Activated CD8-positive, alpha-beta T cell treated with anti-CD3 and anti-CD28 coated beads for 36 hours (primary cell): ENCODE measurements around the gene FBXO31. TPM values are rescaled to one million over a fixed set of nuclear protein-coding genes. Genes with fewer than 3 reads are reported as not detected.

Experiments
- ATAC-seq: fragments of 200-7000 bp; cut with Tn5 transposase; one replicate; pipeline ENCODE4 v1.10.0; 2021; ENCODE audit warnings: mild to moderate bottlenecking, moderate library complexity
- CTCF ChIA-PET: fragments of 350-600 bp; sonication (Branson Sonifier 250); formaldehyde crosslinking; loops from one replicate; lab custom pipeline; 2021; ENCODE audit warnings: antibody characterized with exemption; lab: Charles Lee
- POLR2A ChIA-PET: fragments of 350-600 bp; sonication (Branson Sonifier 250); formaldehyde crosslinking; loops from one replicate; lab custom pipeline; 2021; ENCODE audit warnings: antibody characterized with exemption; lab: Charles Lee
- DNase-seq: peaks from one replicate; pipeline ENCODE4 v3.0.0-alpha.2; 2020
- H3K27ac Mint-ChIP-seq: one replicate; pipeline ENCODE4 v1.8.0; 2021; ENCODE audit warnings: mild to moderate bottlenecking, mixed read lengths
- H3K27me3 Mint-ChIP-seq: one replicate; pipeline ENCODE4 v1.8.0; 2021; ENCODE audit warnings: mixed read lengths
- H3K36me3 Mint-ChIP-seq: one replicate; pipeline ENCODE4 v1.8.0; 2021; ENCODE audit warnings: low read depth, mixed read lengths
- H3K4me1 Mint-ChIP-seq: one replicate; pipeline ENCODE4 v1.8.0; 2021; ENCODE audit warnings: low read depth, mixed read lengths
- H3K4me3 Mint-ChIP-seq: one replicate; pipeline ENCODE4 v1.8.0; 2021; ENCODE audit warnings: mild to moderate bottlenecking, moderate library complexity, mixed read lengths
- H3K9me3 Mint-ChIP-seq: one replicate; pipeline ENCODE4 v1.8.0; 2021; ENCODE audit warnings: mixed read lengths
- intact Hi-C: fragments of 100-400 bp; cut with micrococcal nuclease; formaldehyde crosslinking; loops from one replicate; pipeline ENCODE4 v1.10.0; 2022
- total RNA-seq, 2 experiments: library from RNA; stranded (reverse); gene quantifications; one replicate each; pipeline ENCODE4 v1.2.3, GENCODE V29; 2021
- TF ChIP-seq, protein P1 (sequence below): fragments of 200-600 bp; IDR thresholded peaks from one replicate; pipeline ENCODE4 v1.8.0; 2022; ENCODE audit warnings: antibody characterized with exemption, mild to moderate bottlenecking

The FBXO31 gene
- total RNA-seq, 2 experiments from 2014 or later = 32.0 to 32.7 TPM

DNA sequence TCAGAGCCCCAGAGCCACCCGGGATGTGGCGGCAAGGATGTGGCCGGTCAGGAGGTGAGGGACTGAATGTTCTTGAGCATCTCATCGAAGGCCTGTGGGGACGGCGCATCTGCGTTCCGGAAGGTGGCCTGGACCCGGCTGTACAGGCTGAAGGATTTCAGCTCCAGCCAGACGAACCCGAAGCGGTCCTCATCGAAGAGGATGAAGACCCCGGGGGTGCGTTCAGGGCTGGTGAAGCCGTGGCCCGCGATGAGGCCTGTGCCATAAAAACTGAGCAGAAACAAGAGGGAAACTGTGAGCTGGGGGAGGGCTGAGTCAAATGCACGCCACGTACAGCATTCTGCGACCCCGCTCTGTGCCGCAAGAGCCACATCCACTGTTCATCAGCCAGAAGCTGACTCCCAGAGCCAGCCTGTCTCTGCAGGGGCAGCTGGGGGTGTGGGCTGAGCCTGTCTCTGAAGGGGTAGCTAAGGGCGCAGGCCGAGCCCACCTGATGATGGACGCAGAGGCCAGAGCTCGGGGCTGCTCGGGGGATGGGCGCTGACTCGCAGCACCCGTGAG, 52.3 kb downstream of the FBXO31 start:
- DNase-seq = no peak
- ChIA-PET POLR2A (interaction anchor here (0.6 to 2.8 kb wide), 5 partner anchors 9 to 50 kb away, joined by 3 to 7 read pairs (median 4); partner anchors contain the start of gene C16orf95), CTCF (interaction anchor here (1.3 kb wide), 2 partner anchors 13 to 34 kb away, joined by 3 read pairs; no protein-coding TSS in a partner anchor)
- TF ChIP-seq, protein P1, sequence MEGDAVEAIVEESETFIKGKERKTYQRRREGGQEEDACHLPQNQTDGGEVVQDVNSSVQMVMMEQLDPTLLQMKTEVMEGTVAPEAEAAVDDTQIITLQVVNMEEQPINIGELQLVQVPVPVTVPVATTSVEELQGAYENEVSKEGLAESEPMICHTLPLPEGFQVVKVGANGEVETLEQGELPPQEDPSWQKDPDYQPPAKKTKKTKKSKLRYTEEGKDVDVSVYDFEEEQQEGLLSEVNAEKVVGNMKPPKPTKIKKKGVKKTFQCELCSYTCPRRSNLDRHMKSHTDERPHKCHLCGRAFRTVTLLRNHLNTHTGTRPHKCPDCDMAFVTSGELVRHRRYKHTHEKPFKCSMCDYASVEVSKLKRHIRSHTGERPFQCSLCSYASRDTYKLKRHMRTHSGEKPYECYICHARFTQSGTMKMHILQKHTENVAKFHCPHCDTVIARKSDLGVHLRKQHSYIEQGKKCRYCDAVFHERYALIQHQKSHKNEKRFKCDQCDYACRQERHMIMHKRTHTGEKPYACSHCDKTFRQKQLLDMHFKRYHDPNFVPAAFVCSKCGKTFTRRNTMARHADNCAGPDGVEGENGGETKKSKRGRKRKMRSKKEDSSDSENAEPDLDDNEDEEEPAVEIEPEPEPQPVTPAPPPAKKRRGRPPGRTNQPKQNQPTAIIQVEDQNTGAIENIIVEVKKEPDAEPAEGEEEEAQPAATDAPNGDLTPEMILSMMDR = no peak
- intact Hi-C loops = no loop called here
- Mint-ChIP-seq H3K36me3 (peaks cover 14% of the 10 kb centered on the region), H3K9me3 (no peaks in the 10 kb centered on the region), H3K4me1 (peaks cover 4% of the 10 kb centered on the region), H3K27ac (no peak overlapping the region), H3K4me3 (no peak overlapping the region), H3K27me3 (no peaks in the 10 kb centered on the region)
- ATAC-seq = no peak

DNA sequence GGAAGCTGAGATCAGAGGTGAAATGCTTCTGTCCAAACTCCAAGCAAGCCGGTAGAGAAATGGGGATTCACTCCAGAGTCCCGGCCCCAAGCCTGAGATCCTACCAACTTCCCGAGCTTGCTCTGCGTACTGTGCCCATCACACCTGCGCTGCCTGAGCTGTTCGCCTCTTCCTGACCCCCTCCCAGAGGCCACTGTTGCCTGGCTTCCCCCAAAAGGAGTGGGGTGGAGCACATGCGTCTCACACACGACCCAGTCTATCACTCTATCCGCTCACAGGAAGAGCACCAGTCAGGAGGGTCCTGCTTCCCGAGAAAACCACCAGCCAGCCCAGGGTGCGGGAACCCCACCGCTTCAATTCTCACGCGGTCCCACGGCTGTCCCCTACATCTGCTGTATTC, 52.9 kb downstream of the FBXO31 start:
- Mint-ChIP-seq H3K9me3 (no peaks in the 10 kb centered on the region), H3K27ac (no peak overlapping the region), H3K4me3 (no peak overlapping the region), H3K36me3 (peaks cover 14% of the 10 kb centered on the region), H3K27me3 (no peaks in the 10 kb centered on the region), H3K4me1 (peaks cover 4% of the 10 kb centered on the region)
- POLR2A ChIA-PET = interaction anchor here (2.8 kb wide), 1 partner anchor 9 kb away, joined by 7 read pairs; no protein-coding TSS in a partner anchor
- no peak for ATAC-seq
- DNase-seq = no peak
- TF ChIP-seq, protein P1 = no peak
- CTCF ChIA-PET = no interaction called here
- intact Hi-C loops = no loop called here

DNA sequence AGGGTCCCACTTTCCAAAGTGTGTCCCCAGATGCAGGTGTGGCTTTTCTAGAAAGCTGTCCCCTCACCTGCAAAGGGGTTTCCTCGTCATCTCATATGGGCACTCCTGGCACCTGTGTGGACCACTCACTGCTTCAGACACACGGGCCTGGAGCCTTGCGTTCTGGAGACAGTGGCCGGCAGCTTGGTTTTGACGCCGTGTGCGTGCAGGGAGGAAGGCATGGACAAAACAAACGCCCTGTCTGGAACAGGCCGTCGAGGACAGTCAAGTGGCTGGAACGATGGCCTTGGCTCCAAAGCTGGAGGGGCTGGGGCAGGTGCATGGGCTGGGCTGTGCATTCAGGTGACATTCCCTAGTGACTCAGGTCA, 53.3 kb downstream of the FBXO31 start:
- ATAC-seq (no peak), DNase-seq (no peak)
- H3K27ac Mint-ChIP-seq = no peak overlapping the region
- peaks cover 4% of the 10 kb centered on the region for H3K4me1 Mint-ChIP-seq
- no peak overlapping the region for H3K4me3 Mint-ChIP-seq
- intact Hi-C loops = no loop called here
- H3K9me3 Mint-ChIP-seq = no peaks in the 10 kb centered on the region
- TF ChIP-seq, protein P1 = no peak
- ChIA-PET CTCF (no interaction called here), POLR2A (no interaction called here)
- H3K27me3 Mint-ChIP-seq = no peaks in the 10 kb centered on the region
- peaks cover 13% of the 10 kb centered on the region for H3K36me3 Mint-ChIP-seq

DNA sequence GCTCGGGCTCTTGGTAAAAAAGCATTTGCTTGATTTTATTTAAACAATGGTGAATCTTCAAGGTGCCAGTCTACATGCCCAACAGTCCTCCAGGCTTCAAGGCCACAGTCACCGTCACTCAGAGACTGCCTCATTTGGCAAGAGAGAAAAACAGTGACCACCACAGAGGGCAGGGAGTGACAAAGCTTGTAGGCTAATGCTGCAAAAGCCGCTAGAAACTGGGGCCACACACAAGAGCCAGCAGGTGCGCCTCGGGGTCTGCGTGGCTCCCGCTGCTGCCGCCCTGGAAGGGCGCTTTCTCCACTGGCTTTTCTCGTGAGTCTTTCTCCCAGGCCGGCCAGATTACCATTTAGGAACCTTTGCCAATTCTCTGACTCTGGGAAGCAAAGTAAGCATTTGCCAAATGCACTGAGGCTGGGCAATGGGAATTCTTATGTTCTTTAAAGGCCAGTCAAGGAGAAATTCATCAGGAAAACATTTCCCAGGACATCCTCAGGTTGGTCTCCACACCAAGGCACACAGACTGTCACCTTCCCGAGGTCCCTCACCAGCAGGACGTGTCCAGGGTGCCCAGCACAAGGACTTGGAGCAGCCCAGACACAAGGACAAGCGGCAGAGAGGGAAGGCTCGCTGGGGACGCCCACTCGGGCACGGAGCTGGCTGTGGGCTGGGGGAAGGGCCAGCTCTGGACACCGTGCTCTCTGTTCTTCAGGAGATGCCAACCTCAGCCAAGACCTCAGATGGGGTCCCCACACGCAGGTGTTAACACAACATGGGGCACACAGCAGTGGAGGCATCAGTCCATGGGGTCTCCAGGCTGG, 53.9 kb downstream of the FBXO31 start:
- peaks cover 11% of the 10 kb centered on the region for H3K36me3 Mint-ChIP-seq
- ChIA-PET POLR2A (interaction anchor here (1.1 kb wide), 1 partner anchor 11 kb away, joined by 3 read pairs; no protein-coding TSS in a partner anchor), CTCF (no interaction called here)
- no peaks in the 10 kb centered on the region for H3K9me3 Mint-ChIP-seq
- H3K4me3 Mint-ChIP-seq = no peak overlapping the region
- peaks cover 4% of the 10 kb centered on the region for H3K4me1 Mint-ChIP-seq
- ATAC-seq (no peak), DNase-seq (no peak)
- H3K27me3 Mint-ChIP-seq = no peaks in the 10 kb centered on the region
- TF ChIP-seq, protein P1 = no peak
- intact Hi-C loops = no loop called here
- H3K27ac Mint-ChIP-seq = no peak overlapping the region

DNA sequence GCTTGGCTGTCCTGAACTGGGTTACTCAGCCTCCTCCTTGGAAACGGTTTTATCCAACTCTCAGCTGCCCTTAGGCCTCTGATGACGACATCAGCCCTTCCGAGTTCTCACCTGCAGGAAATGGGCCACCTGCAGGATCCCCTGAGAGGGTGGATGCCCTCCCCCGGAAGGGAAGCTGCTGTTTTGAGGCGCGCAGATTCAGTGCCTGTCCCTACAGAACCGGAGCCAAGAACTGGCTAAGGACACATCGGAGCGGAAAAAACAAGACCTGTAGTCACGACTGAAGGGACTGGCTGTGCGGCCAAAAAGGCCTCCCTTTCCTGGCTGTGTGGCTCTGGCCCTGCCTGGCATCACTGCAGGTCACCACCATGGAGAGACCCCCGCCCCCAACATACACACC, 54.7 kb downstream of the FBXO31 start:
- POLR2A ChIA-PET = interaction anchor here (1.1 kb wide), 1 partner anchor 12 kb away, joined by 3 read pairs; no protein-coding TSS in a partner anchor

More for the DNA sequence above, 54.7 kb downstream of the FBXO31 start:
- intact Hi-C loops = no loop called here
- DNase-seq = no peak
- H3K36me3 Mint-ChIP-seq = peaks cover 8% of the 10 kb centered on the region
- ATAC-seq = no peak
- H3K4me3 Mint-ChIP-seq = no peak overlapping the region
- TF ChIP-seq, protein P1 = no peak
- H3K27me3 Mint-ChIP-seq = no peaks in the 10 kb centered on the region
- CTCF ChIA-PET = no interaction called here
- H3K4me1 Mint-ChIP-seq = peaks cover 2% of the 10 kb centered on the region
- H3K27ac Mint-ChIP-seq = no peak overlapping the region
- H3K9me3 Mint-ChIP-seq = no peaks in the 10 kb centered on the region
